22Rv1 (cell line): ENCODE measurements around the gene CAND1.

ENCODE experiments used
- CTCF ChIP-seq: fragments of 450-650 bp; IDR thresholded peaks from 2 replicates; pipeline ENCODE4 v1.5.1; 2017; ENCODE audit warnings: mild to moderate bottlenecking
- ZFX ChIP-seq: fragments of 450-650 bp; IDR thresholded peaks from 2 replicates; pipeline ENCODE4 v1.6.1; 2017; ENCODE audit warnings: antibody characterized with exemption, borderline replicate concordance

GRCh38 chr12:67268896-67269632 is at the start of gene CAND1:
- TF ChIP-seq CTCF (peak; percentile 35; the same call in 1 of the 2 replicates), ZFX (0 out of 2 replicates have a peak, but pooled peaks have one; percentile 31)
